OCI-LY3 (cell line): ENCODE data around the gene WDR70.

Experiments
- H2AFZ ChIP-seq: fragments of 200-600, 300-600 bp; shearing (Covaris generic); 2 replicates; pipeline ENCODE4 v1.6.0; 2014; ENCODE audit warnings: antibody characterized with exemption, low read depth, low read length
- H3K27ac ChIP-seq: fragments of 200-600, 300-600 bp; sonication (generic); 2 replicates; pipeline ENCODE4 v1.5.1; 2014; ENCODE audit warnings: mild to moderate bottlenecking, low read length, moderate library complexity, mixed read lengths
- H3K27me3 ChIP-seq: fragments of 200-600, 300-600 bp; sonication (generic); 2 replicates; pipeline ENCODE4 v1.6.1; 2014; ENCODE audit warnings: low read depth, low read length, mixed read lengths
- H3K36me3 ChIP-seq: fragments of 200-600, 300-600 bp; sonication (generic); replicated peaks from 2 replicates; pipeline ENCODE3; 2014; ENCODE audit warnings: low read depth, low read length, mixed read lengths
- H3K4me1 ChIP-seq: fragments of 300-600, 200-600 bp; sonication (generic); 2 replicates; pipeline ENCODE4 v1.6.1; 2014; ENCODE audit warnings: low read length, mixed read lengths
- H3K4me2 ChIP-seq: fragments of 200-600, 300-600 bp; sonication (generic); 2 replicates; pipeline ENCODE4 v1.6.1; 2014; ENCODE audit warnings: low read length, mixed read lengths
- H3K4me3 ChIP-seq: fragments of 300-600, 200-600 bp; sonication (generic); 2 replicates; pipeline ENCODE4 v1.5.1; 2014; ENCODE audit warnings: antibody characterized with exemption, mild to moderate bottlenecking, low read length, moderate library complexity
- H3K79me2 ChIP-seq: fragments of 300-600, 200-600 bp; shearing (Covaris generic); 2 replicates; pipeline ENCODE4 v1.6.1; 2014; ENCODE audit warnings: mild to moderate bottlenecking, low read length, mixed read lengths
- H3K9ac ChIP-seq: fragments of 300-600, 200-600 bp; shearing (Covaris generic); 2 replicates; pipeline ENCODE4 v1.6.0; 2014; ENCODE audit warnings: mild to moderate bottlenecking, low read length, moderate library complexity
- H3K9me3 ChIP-seq: fragments of 200-600, 300-600 bp; shearing (Covaris generic); 2 replicates; pipeline ENCODE4 v1.6.1; 2014; ENCODE audit warnings: low read length, mixed read lengths; ENCODE audit not compliant: insufficient read depth
- H4K20me1 ChIP-seq: fragments of 200-600, 300-600 bp; sonication (generic); 2 replicates; pipeline ENCODE4 v1.6.1; 2016; ENCODE audit warnings: low read length, mixed read lengths; ENCODE audit not compliant: insufficient read depth
- CTCF ChIP-seq: fragments of 200-600, 300-600 bp; sonication (generic); IDR thresholded peaks from 2 replicates; pipeline ENCODE4 v1.5.1; 2014; ENCODE audit warnings: antibody characterized with exemption, low read length, low read depth
- EZH2phosphoT487 ChIP-seq: fragments of 200-600 bp; shearing (Covaris generic); IDR thresholded peaks from 2 replicates; pipeline ENCODE4 v1.6.1; 2018; ENCODE audit warnings: antibody characterized with exemption, mixed run types, low read depth

WDR70 gene

DNA sequence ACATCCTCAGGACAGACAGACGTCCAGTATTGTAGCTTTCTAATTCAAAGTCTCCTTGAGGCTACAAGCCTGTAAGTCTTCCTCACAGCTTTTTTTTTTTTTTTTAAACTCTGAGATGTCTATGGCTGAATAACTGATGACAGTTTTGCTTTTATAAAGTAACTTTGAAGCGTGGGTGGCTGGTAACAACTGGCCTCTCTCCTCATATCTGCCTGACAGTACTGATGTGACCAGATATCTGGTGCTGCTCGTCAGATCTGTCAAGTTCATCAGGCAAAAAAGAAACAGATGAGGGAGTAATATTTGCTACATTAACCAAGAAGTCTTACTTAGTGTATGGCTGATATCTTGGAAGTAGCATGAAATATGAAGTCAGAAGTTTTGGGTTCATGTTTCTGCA, 388.1 kb downstream of the WDR70 start:
- Histone ChIP-seq H3K4me2 (no peak overlapping the region), H3K4me3 (no peak overlapping the region), H3K9ac (no peak overlapping the region), H3K4me1 (peaks cover 3% of the 10 kb centered on the region; the same call in 1 of the 2 replicates), H4K20me1 (no peaks in the 10 kb centered on the region), H3K9me3 (no peaks in the 10 kb centered on the region), H3K27me3 (no peaks in the 10 kb centered on the region), H3K36me3 (no peaks in the 10 kb centered on the region), H2AFZ (no peak overlapping the region), H3K27ac (no peak overlapping the region), H3K79me2 (no peaks in the 10 kb centered on the region)
- TF ChIP-seq CTCF: no peak
- TF ChIP-seq EZH2phosphoT487: no peak

GRCh38 chr5:37767961-37768360, 388.8 kb downstream of the WDR70 start:
- TF ChIP-seq EZH2phosphoT487: no peak
- no peak for TF ChIP-seq CTCF
- Histone ChIP-seq H3K36me3 (no peaks in the 10 kb centered on the region), H3K9me3 (no peaks in the 10 kb centered on the region), H3K9ac (no peak overlapping the region), H3K79me2 (no peaks in the 10 kb centered on the region), H2AFZ (no peak overlapping the region), H3K27me3 (no peaks in the 10 kb centered on the region), H3K27ac (no peak overlapping the region), H3K4me2 (no peak overlapping the region), H3K4me1 (0 out of 2 replicates have a peak, but pooled peaks cover 3% of the 10 kb centered on the region), H4K20me1 (no peaks in the 10 kb centered on the region), H3K4me3 (no peak overlapping the region)

DNA sequence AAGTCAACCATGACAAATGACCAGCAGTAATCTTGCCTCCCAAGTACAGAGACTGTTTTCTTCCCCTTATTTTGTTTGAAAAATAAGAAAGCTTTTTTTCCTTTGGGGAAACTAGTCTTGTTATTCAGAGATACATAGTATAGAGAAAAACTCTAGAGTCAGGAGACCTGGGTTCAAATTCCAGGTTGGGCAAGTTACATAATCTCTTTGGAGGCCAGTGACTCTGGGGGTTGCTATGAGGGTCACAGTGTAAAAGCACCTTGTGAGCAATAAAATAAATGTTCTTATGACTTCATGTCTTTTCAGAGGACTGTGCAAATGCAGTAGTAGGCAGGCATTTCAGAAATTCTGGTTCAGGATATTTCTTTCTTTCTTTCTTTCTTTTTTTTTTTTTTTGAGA, 389.3 kb downstream of the WDR70 start:
- Histone ChIP-seq H3K27ac (no peak overlapping the region), H3K4me3 (no peak overlapping the region), H3K79me2 (no peaks in the 10 kb centered on the region), H3K27me3 (no peaks in the 10 kb centered on the region), H3K9ac (no peak overlapping the region), H3K36me3 (no peaks in the 10 kb centered on the region), H3K4me1 (0 out of 2 replicates have a peak, but pooled peaks cover 3% of the 10 kb centered on the region), H2AFZ (no peak overlapping the region), H3K4me2 (no peak overlapping the region), H3K9me3 (no peaks in the 10 kb centered on the region), H4K20me1 (no peaks in the 10 kb centered on the region)
- TF ChIP-seq CTCF (no peak), EZH2phosphoT487 (no peak)

- Histone ChIP-seq H3K79me2 (no peaks in the 10 kb centered on the region), H4K20me1 (no peaks in the 10 kb centered on the region), H3K9ac (no peak overlapping the region), H3K9me3 (no peaks in the 10 kb centered on the region), H3K36me3 (no peaks in the 10 kb centered on the region), H3K27me3 (no peaks in the 10 kb centered on the region), H2AFZ (no peak overlapping the region), H3K27ac (no peak overlapping the region), H3K4me3 (no peak overlapping the region), H3K4me2 (no peak overlapping the region), H3K4me1 (0 out of 2 replicates have a peak, but pooled peaks cover 3% of the 10 kb centered on the region)
- TF ChIP-seq EZH2phosphoT487 (no peak), CTCF (no peak)
Measured at GRCh38 chr5:37769108-37769507, 390.0 kb downstream of the WDR70 start.
